Adipocyte (in vitro differentiated cells): ENCODE measurements around the gene WDR6.
A peak's percentile ranks its signal among the peaks of the same experiment; 100 is the strongest.

Experiments
- DNase-seq: peaks from one replicate; pipeline ENCODE4 v3.0.0-alpha.2; 2015; ENCODE audit warnings: low read depth
- H3K27me3 ChIP-seq: replicated peaks from 2 replicates; pipeline ENCODE4 v1.7.0; 2013; ENCODE audit warnings: mild to moderate bottlenecking, low read length, moderate library complexity; ENCODE audit not compliant: control insufficient read depth, insufficient read depth
- H3K36me3 ChIP-seq: 2 replicates; pipeline ENCODE4 v1.7.0; 2013; ENCODE audit warnings: low read length, mild to moderate bottlenecking, moderate library complexity; ENCODE audit not compliant: control insufficient read depth, insufficient read depth, severe bottlenecking
- H3K4me1 ChIP-seq: 2 replicates; pipeline ENCODE4 v1.7.0; 2013; ENCODE audit warnings: mild to moderate bottlenecking, low read length, moderate library complexity; ENCODE audit not compliant: control insufficient read depth, insufficient read depth
- H3K4me3 ChIP-seq: 2 replicates; pipeline ENCODE4 v1.7.0; 2013; ENCODE audit warnings: mild to moderate bottlenecking, low read length, moderate library complexity
- H3K9ac ChIP-seq: 2 replicates; pipeline ENCODE4 v1.7.0; 2013; ENCODE audit warnings: mild to moderate bottlenecking, low read length, moderate library complexity
- H3K9me3 ChIP-seq: 2 replicates; pipeline ENCODE4 v1.7.0; 2013; ENCODE audit warnings: mild to moderate bottlenecking, low read length, moderate library complexity; ENCODE audit not compliant: control insufficient read depth

WDR6 gene

GRCh38 chr3:49025793-49026520 lies 18.8 kb downstream of the WDR6 start:
- Histone ChIP-seq H3K4me1 (peaks cover 39% of the 10 kb centered on the region), H3K9ac (peak overlapping the region; percentile 3), H3K9me3 (no peaks in the 10 kb centered on the region), H3K4me3 (no peak overlapping the region), H3K27me3 (no peaks in the 10 kb centered on the region), H3K36me3 (peaks cover 52% of the 10 kb centered on the region)
- no peak for DNase-seq

GRCh38 chr3:49026536-49026935 lies 19.3 kb downstream of the WDR6 start:
- peaks cover 57% of the 10 kb centered on the region for H3K36me3 ChIP-seq
- DNase-seq, result no peak

GRCh38 chr3:49027634-49028033 lies 20.4 kb downstream of the WDR6 start:
- no peak for DNase-seq
- Histone ChIP-seq H3K9ac (peak overlapping the region; percentile 93), H3K36me3 (peaks cover 68% of the 10 kb centered on the region), H3K27me3 (no peaks in the 10 kb centered on the region), H3K9me3 (no peaks in the 10 kb centered on the region), H3K4me1 (peaks cover 41% of the 10 kb centered on the region), H3K4me3 (peak overlapping the region; percentile 90)

More at GRCh38 chr3:49026536-49026935, 19.3 kb downstream of the WDR6 start:
- Histone ChIP-seq H3K27me3 (no peaks in the 10 kb centered on the region), H3K4me3 (no peak overlapping the region), H3K9me3 (no peaks in the 10 kb centered on the region), H3K9ac (no peak overlapping the region), H3K4me1 (peaks cover 39% of the 10 kb centered on the region)

GRCh38 chr3:49028298-49028672 lies 21.1 kb downstream of the WDR6 start:
- peak overlapping the region; percentile 90 for H3K4me3 ChIP-seq
- no peaks in the 10 kb centered on the region for H3K9me3 ChIP-seq
- no peak for DNase-seq
- peak overlapping the region; percentile 93 for H3K9ac ChIP-seq
- H3K4me1 ChIP-seq, result peaks cover 41% of the 10 kb centered on the region
- no peaks in the 10 kb centered on the region for H3K27me3 ChIP-seq
- peaks cover 75% of the 10 kb centered on the region for H3K36me3 ChIP-seq

- H3K9ac ChIP-seq, result peak within 1 kb of the TSS; percentile 93
- H3K4me1 ChIP-seq, result peaks cover 40% of the 10 kb centered on the region
- peak within 1 kb of the TSS; percentile 90 for H3K4me3 ChIP-seq
- H3K36me3 ChIP-seq, result peaks cover 74% of the 10 kb centered on the region
- peak; percentile 98 for DNase-seq
- H3K27me3 ChIP-seq, result no peaks in the 10 kb centered on the region
- H3K9me3 ChIP-seq, result no peaks in the 10 kb centered on the region
Measured at GRCh38 chr3:49028673-49029562, 21.7 kb downstream of the WDR6 start, which contains the start of gene IMPDH2. TSS of gene IMPDH2 (minus strand) at chr3:49029398. CDS start at chr3:49029350, 48 bp downstream.

- Histone ChIP-seq H3K4me1 (peaks cover 40% of the 10 kb centered on the region), H3K4me3 (peak overlapping the region; percentile 90), H3K27me3 (no peaks in the 10 kb centered on the region), H3K9me3 (no peaks in the 10 kb centered on the region), H3K9ac (peak overlapping the region; percentile 93), H3K36me3 (peaks cover 74% of the 10 kb centered on the region)
- no peak for DNase-seq
Measured at GRCh38 chr3:49029563-49029884, 22.3 kb downstream of the WDR6 start.

GRCh38 chr3:49030321-49030720 lies 23.1 kb downstream of the WDR6 start:
- Histone ChIP-seq H3K27me3 (no peaks in the 10 kb centered on the region), H3K4me1 (peaks cover 39% of the 10 kb centered on the region), H3K9ac (peak overlapping the region; percentile 93), H3K4me3 (no peak overlapping the region), H3K9me3 (no peaks in the 10 kb centered on the region), H3K36me3 (peaks cover 74% of the 10 kb centered on the region)
- no peak for DNase-seq

- Histone ChIP-seq H3K9me3 (no peaks in the 10 kb centered on the region), H3K4me3 (no peak overlapping the region), H3K27me3 (no peaks in the 10 kb centered on the region), H3K9ac (no peak overlapping the region), H3K36me3 (peaks cover 71% of the 10 kb centered on the region), H3K4me1 (peaks cover 27% of the 10 kb centered on the region)
- DNase-seq, result no peak
Measured at GRCh38 chr3:49032646-49033304, 25.6 kb downstream of the WDR6 start.

GRCh38 chr3:49034650-49035049 lies 27.5 kb downstream of the WDR6 start:
- H3K4me1 ChIP-seq, result peaks cover 13% of the 10 kb centered on the region
- H3K4me3 ChIP-seq, result no peak overlapping the region
- H3K27me3 ChIP-seq, result no peaks in the 10 kb centered on the region
- H3K9ac ChIP-seq, result no peak overlapping the region
- no peaks in the 10 kb centered on the region for H3K9me3 ChIP-seq
- H3K36me3 ChIP-seq, result peaks cover 71% of the 10 kb centered on the region
- no peak for DNase-seq

GRCh38 chr3:49035281-49035680 lies 28.1 kb downstream of the WDR6 start:
- no peak for DNase-seq
- peaks cover 71% of the 10 kb centered on the region for H3K36me3 ChIP-seq
- H3K9me3 ChIP-seq, result no peaks in the 10 kb centered on the region
- H3K4me1 ChIP-seq, result peaks cover 12% of the 10 kb centered on the region
- no peak overlapping the region for H3K9ac ChIP-seq
- H3K27me3 ChIP-seq, result no peaks in the 10 kb centered on the region
- H3K4me3 ChIP-seq, result no peak overlapping the region

- no peak overlapping the region for H3K9ac ChIP-seq
- H3K9me3 ChIP-seq, result no peaks in the 10 kb centered on the region
- DNase-seq, result no peak
- peaks cover 45% of the 10 kb centered on the region for H3K4me1 ChIP-seq
- H3K27me3 ChIP-seq, result no peaks in the 10 kb centered on the region
- peaks cover 39% of the 10 kb centered on the region for H3K36me3 ChIP-seq
- no peak overlapping the region for H3K4me3 ChIP-seq
Measured at GRCh38 chr3:49053543-49053942, 46.4 kb downstream of the WDR6 start.
